ENCODE results near the gene NRXN3. TPM values are rescaled to one million over a fixed set of nuclear protein-coding genes. Genes with fewer than 3 reads are reported as not detected.

Gene NRXN3
- total and polyA plus RNA-seq, 2 experiments from 2014 or later, result 1.0 to 1.8 TPM

GRCh38 chr14:79166171-79166570 is 996.0 kb downstream of the NRXN3 start:
- H3K4me1 ChIP-seq (ENCODE audit: insufficient read depth), result no peaks in the 10 kb centered on the region
- H3K27ac ChIP-seq (ENCODE audit: low read depth), result no peak overlapping the region
- H3K4me3 Mint-ChIP-seq, result no peak overlapping the region
- H3K9me2 ChIP-seq (ENCODE audit: insufficient read depth), result no peaks in the 10 kb centered on the region
- DNase-seq (ENCODE audit: low spot score) (no peak), ATAC-seq (no peak)
- H3K27ac Mint-ChIP-seq, result no peak overlapping the region
- no peaks in the 10 kb centered on the region; the same call in 1 of the 2 replicates for H3K36me3 ChIP-seq (ENCODE audit: insufficient read depth)
- H3F3A ChIP-seq (replicated peaks; ENCODE audit: low read depth), result no peaks in the 10 kb centered on the region
- no peak overlapping the region for H3K4me2 ChIP-seq
- no peaks in the 10 kb centered on the region for H3K27me3 Mint-ChIP-seq (ENCODE audit: insufficient read depth, low read depth, poor library complexity)
- H3K79me2 ChIP-seq (replicated peaks; ENCODE audit: insufficient read depth), result no peaks in the 10 kb centered on the region
- H3K27me3 ChIP-seq (ENCODE audit: insufficient read depth), result no peaks in the 10 kb centered on the region
- H3K4me1 Mint-ChIP-seq, result no peaks in the 10 kb centered on the region
- H3K36me3 Mint-ChIP-seq (ENCODE audit: low read depth), result no peaks in the 10 kb centered on the region
- H2AFZ ChIP-seq, result no peak overlapping the region
- no peaks in the 10 kb centered on the region for H4K20me1 ChIP-seq (replicated peaks; ENCODE audit: insufficient read depth)
- H3K9me3 Mint-ChIP-seq, result no peaks in the 10 kb centered on the region
- TF ChIP-seq JUNB (IDR thresholded peaks at IDR 0.05; ENCODE audit: unreplicated experiment) (no peak), EZH2 (IDR thresholded peaks at IDR 0.05; ENCODE audit: low read depth, unreplicated experiment) (no peak), CREB1 (CRISPR knock-in tag; IDR thresholded peaks at IDR 0.05; ENCODE audit: low read depth) (no peak), ETS1 (IDR thresholded peaks at IDR 0.05) (no peak), REST (IDR thresholded peaks at IDR 0.05; ENCODE audit: unreplicated experiment) (no peak), ZNF114 (CRISPR knock-in tag; IDR thresholded peaks at IDR 0.05) (no peak), NANOG (IDR thresholded peaks at IDR 0.05; ENCODE audit: borderline replicate concordance) (no peak), POLR2AphosphoS5 (IDR thresholded peaks at IDR 0.05; ENCODE audit: low read depth) (no peak), STAT1 (IDR thresholded peaks at IDR 0.05; ENCODE audit: unreplicated experiment) (no peak), EZH2phosphoT487 (IDR thresholded peaks at IDR 0.05; ENCODE audit: unreplicated experiment) (no peak), ZNF331 (CRISPR knock-in tag; IDR thresholded peaks at IDR 0.05; ENCODE audit: low read depth) (no peak)
- TF ChIP-seq, protein P1, sequence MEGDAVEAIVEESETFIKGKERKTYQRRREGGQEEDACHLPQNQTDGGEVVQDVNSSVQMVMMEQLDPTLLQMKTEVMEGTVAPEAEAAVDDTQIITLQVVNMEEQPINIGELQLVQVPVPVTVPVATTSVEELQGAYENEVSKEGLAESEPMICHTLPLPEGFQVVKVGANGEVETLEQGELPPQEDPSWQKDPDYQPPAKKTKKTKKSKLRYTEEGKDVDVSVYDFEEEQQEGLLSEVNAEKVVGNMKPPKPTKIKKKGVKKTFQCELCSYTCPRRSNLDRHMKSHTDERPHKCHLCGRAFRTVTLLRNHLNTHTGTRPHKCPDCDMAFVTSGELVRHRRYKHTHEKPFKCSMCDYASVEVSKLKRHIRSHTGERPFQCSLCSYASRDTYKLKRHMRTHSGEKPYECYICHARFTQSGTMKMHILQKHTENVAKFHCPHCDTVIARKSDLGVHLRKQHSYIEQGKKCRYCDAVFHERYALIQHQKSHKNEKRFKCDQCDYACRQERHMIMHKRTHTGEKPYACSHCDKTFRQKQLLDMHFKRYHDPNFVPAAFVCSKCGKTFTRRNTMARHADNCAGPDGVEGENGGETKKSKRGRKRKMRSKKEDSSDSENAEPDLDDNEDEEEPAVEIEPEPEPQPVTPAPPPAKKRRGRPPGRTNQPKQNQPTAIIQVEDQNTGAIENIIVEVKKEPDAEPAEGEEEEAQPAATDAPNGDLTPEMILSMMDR (conservative IDR thresholded peaks at IDR 0.05; ENCODE audit: low read depth in 2 of 2), result no peak
- TF ChIP-seq, protein P2, sequence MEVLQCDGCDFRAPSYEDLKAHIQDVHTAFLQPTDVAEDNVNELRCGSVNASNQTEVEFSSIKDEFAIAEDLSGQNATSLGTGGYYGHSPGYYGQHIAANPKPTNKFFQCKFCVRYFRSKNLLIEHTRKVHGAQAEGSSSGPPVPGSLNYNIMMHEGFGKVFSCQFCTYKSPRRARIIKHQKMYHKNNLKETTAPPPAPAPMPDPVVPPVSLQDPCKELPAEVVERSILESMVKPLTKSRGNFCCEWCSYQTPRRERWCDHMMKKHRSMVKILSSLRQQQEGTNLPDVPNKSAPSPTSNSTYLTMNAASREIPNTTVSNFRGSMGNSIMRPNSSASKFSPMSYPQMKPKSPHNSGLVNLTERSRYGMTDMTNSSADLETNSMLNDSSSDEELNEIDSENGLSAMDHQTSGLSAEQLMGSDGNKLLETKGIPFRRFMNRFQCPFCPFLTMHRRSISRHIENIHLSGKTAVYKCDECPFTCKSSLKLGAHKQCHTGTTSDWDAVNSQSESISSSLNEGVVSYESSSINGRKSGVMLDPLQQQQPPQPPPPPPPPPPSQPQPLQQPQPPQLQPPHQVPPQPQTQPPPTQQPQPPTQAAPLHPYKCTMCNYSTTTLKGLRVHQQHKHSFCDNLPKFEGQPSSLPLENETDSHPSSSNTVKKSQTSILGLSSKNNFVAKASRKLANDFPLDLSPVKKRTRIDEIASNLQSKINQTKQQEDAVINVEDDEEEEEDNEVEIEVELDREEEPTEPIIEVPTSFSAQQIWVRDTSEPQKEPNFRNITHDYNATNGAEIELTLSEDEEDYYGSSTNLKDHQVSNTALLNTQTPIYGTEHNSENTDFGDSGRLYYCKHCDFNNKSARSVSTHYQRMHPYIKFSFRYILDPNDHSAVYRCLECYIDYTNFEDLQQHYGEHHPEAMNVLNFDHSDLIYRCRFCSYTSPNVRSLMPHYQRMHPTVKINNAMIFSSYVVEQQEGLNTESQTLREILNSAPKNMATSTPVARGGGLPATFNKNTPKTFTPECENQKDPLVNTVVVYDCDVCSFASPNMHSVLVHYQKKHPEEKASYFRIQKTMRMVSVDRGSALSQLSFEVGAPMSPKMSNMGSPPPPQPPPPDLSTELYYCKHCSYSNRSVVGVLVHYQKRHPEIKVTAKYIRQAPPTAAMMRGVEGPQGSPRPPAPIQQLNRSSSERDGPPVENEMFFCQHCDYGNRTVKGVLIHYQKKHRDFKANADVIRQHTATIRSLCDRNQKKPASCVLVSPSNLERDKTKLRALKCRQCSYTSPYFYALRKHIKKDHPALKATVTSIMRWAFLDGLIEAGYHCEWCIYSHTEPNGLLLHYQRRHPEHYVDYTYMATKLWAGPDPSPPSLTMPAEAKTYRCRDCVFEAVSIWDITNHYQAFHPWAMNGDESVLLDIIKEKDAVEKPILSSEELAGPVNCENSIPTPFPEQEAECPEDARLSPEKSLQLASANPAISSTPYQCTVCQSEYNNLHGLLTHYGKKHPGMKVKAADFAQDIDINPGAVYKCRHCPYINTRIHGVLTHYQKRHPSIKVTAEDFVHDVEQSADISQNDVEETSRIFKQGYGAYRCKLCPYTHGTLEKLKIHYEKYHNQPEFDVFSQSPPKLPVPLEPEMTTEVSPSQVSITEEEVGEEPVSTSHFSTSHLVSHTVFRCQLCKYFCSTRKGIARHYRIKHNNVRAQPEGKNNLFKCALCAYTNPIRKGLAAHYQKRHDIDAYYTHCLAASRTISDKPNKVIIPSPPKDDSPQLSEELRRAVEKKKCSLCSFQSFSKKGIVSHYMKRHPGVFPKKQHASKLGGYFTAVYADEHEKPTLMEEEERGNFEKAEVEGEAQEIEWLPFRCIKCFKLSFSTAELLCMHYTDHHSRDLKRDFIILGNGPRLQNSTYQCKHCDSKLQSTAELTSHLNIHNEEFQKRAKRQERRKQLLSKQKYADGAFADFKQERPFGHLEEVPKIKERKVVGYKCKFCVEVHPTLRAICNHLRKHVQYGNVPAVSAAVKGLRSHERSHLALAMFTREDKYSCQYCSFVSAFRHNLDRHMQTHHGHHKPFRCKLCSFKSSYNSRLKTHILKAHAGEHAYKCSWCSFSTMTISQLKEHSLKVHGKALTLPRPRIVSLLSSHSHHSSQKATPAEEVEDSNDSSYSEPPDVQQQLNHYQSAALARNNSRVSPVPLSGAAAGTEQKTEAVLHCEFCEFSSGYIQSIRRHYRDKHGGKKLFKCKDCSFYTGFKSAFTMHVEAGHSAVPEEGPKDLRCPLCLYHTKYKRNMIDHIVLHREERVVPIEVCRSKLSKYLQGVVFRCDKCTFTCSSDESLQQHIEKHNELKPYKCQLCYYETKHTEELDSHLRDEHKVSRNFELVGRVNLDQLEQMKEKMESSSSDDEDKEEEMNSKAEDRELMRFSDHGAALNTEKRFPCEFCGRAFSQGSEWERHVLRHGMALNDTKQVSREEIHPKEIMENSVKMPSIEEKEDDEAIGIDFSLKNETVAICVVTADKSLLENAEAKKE (CRISPR knock-in tag; IDR thresholded peaks at IDR 0.05), result no peak
- H3K4me3 ChIP-seq, result no peak overlapping the region

Measured in GM23338 (cell line).